ENCODE results near the gene CIPC. TPM values are rescaled to one million over a fixed set of nuclear protein-coding genes. Genes with fewer than 3 reads are reported as not detected.

CIPC gene
- total and polyA plus RNA-seq, 2 of the 13 experiments (the other 11 are each of a cell fraction or from before 2014, with no cell fraction given), result 7.6 to 13.9 TPM

DNA sequence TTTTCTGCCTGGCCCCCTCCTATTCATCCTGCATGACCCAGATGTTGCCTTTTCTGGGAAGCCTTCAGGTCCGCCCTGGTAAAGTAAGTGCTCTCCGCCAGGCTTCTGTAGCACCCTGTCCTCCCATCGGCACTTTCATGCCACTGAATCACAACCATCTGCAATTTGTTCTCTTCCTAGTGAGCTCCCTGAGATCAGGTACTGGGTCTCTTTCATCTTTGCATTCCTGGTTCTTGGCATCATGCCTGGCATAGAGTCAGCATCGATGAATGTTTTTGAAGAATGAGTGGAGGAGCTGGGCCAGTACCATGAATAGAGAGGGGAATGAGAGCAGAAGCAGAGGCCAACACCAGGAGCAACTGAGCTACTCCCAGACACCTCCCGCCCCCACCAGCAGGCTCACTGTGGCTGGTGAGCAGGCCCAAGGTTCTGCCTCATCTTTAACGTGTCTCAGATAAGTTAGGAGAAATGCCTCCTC, 30.4 kb downstream of the CIPC start:
- CTCF ChIA-PET (ENCODE audit: low intra/inter-chr PET ratio, low total read pairs), result no interaction called here
- intact Hi-C loops (cut with micrococcal nuclease; ENCODE audit: unreplicated experiment), result no loop called here
- DNase-seq (ENCODE audit: low spot score), result peak; percentile 60
- Histone ChIP-seq H3K36me3 (replicated peaks in 1 of 2; ENCODE audit: control insufficient read depth in 1 of 2, insufficient read depth in 2 of 2, low read length in 2 of 2) (no peaks in the 10 kb centered on the region), H3K9ac (ENCODE audit: insufficient read depth, low read depth, low read length) (no peak overlapping the region), H3K79me2 (ENCODE audit: insufficient read depth, low read length) (no peaks in the 10 kb centered on the region), H2AFZ (ENCODE audit: low read length) (no peak overlapping the region), H3K27me3 (ENCODE audit: control insufficient read depth in 1 of 2, insufficient read depth in 2 of 2, low read length in 2 of 2) (peaks cover 1 to 12% of the 10 kb centered on the region in 2 experiments; a peak in 3 of 5 replicates), H3K27ac (ENCODE audit: extremely low read length, insufficient read depth, low read length) (no peak overlapping the region), H3K4me1 (ENCODE audit: insufficient read depth, low read length) (peaks cover 14% of the 10 kb centered on the region), H4K20me1 (ENCODE audit: insufficient read depth, low read length) (no peaks in the 10 kb centered on the region), H3K4me2 (ENCODE audit: low read depth, low read length) (no peak overlapping the region), H3K9me3 (ENCODE audit: low read length) (no peaks in the 10 kb centered on the region), H3K4me3 (replicated peaks in 1 of 3; ENCODE audit: insufficient read depth in 1 of 3, low read depth in 2 of 3, low read length in 3 of 3) (no peak overlapping the region)
- in situ Hi-C loops (cut with HindIII; ENCODE audit: extremely low pct_ligation_motif_present, low pct_unique_long_range_greater_than_20kb), result no loop called here
- POLR2A ChIA-PET, result no interaction called here
- FAIRE-seq, result no peak
- ATAC-seq, result no peak
- WGBS (ENCODE audit: low lambda C conversion rate), result 1% methylated on average over 6 of the region's 6 CpGs
- TF ChIP-seq, protein P1, sequence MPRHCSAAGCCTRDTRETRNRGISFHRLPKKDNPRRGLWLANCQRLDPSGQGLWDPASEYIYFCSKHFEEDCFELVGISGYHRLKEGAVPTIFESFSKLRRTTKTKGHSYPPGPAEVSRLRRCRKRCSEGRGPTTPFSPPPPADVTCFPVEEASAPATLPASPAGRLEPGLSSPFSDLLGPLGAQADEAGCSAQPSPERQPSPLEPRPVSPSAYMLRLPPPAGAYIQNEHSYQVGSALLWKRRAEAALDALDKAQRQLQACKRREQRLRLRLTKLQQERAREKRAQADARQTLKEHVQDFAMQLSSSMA (CRISPR knock-in tag; IDR thresholded peaks at IDR 0.05), result no peak
- TF ChIP-seq, protein P2, sequence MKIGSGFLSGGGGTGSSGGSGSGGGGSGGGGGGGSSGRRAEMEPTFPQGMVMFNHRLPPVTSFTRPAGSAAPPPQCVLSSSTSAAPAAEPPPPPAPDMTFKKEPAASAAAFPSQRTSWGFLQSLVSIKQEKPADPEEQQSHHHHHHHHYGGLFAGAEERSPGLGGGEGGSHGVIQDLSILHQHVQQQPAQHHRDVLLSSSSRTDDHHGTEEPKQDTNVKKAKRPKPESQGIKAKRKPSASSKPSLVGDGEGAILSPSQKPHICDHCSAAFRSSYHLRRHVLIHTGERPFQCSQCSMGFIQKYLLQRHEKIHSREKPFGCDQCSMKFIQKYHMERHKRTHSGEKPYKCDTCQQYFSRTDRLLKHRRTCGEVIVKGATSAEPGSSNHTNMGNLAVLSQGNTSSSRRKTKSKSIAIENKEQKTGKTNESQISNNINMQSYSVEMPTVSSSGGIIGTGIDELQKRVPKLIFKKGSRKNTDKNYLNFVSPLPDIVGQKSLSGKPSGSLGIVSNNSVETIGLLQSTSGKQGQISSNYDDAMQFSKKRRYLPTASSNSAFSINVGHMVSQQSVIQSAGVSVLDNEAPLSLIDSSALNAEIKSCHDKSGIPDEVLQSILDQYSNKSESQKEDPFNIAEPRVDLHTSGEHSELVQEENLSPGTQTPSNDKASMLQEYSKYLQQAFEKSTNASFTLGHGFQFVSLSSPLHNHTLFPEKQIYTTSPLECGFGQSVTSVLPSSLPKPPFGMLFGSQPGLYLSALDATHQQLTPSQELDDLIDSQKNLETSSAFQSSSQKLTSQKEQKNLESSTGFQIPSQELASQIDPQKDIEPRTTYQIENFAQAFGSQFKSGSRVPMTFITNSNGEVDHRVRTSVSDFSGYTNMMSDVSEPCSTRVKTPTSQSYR (CRISPR knock-in tag; IDR thresholded peaks at IDR 0.05; ENCODE audit: borderline replicate concordance), result no peak
- TF ChIP-seq SAP130 (CRISPR knock-in tag; IDR thresholded peaks at IDR 0.05; ENCODE audit: low read depth) (no peak), SIX4 (CRISPR knock-in tag; IDR thresholded peaks at IDR 0.05) (no peak), BHLHE40 (IDR thresholded peaks at IDR 0.05; ENCODE audit: low read length) (no peak), NR2F2 (IDR thresholded peaks at IDR 0.05; ENCODE audit: borderline replicate concordance, low read depth) (no peak), ZNF256 (CRISPR knock-in tag; conservative IDR thresholded peaks at IDR 0.05) (no peak)
- BruUV-seq (replicated peaks), result no TSS peak
